ENCODE measurements around the gene SPNS2.

Gene SPNS2

DNA sequence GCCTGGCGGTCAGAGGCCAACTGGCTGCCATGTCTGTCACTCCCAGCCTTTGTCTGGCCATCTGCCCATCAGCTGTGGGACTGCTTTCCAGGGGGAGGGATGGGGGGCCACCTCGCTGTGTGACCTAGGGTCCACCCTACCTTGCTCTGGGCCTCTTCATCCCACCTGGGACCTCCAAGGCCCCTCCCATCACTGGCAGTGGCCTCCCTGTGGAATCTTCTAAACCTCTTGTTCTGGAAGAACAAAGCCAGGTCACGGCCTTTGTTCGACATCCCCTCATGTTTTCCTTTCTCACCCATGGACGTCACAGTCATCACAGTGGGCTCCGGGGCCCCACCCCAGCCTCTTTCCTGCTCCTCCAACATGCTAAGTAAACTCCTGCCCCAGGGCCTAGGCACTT, 24.0 kb downstream of the SPNS2 start:
- DNase-seq, result no peak

DNA sequence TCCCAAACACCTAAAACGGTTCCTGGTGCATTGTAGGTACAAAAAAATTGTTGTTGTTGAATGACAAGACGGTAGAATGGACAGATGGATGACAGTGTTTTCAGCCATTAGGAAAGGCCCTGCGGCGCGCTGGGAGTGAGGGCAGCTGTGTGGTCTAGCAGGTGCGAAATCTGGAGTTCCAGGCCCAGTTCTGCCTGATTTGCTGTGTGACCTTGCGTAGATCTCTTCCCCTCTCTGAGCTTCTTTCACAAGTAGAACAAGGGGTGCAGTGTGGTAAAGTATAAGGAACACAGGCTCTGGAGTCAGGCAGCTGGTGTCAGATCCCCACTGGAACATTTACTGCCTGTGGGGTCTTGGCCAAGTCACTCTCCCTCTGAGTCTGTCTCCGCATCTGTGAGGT, 25.3 kb downstream of the SPNS2 start:
- DNase-seq, result no peak

DNA sequence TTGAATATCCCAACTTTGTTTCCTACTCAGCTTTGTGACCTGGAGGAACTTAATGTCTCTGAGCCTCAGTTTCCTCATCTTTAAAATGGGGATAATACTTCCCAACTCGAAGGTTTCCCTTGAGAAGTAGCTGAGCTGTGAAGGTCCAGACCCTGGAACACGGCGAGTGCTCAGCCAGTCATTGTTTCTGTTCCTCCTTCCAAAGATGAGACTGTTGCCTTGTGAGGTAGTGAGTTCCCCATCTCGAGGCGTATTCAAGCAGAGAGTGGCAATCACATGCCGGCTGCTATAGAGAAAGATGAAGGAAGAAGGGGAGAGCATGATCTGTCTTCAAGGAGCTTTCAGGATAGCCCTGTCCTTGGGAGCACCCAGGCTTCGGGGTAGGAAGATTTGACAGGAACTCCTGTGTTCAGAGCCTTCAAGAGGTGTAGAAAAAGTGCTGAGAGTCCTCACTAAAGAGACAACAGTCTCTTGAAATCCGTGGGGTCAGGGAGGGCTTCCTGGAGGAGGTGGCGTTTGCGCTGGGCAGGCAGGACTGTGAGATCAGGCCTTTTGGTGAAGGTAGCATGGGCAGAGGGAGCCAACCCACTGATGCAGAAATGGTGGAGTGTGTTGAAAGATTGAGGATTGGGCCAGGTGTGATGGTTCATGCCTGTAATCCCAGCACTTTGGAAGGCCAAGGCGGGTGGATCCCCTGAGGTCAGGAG, 27.2 kb downstream of the SPNS2 start:
- DNase-seq, result no peak

DNA sequence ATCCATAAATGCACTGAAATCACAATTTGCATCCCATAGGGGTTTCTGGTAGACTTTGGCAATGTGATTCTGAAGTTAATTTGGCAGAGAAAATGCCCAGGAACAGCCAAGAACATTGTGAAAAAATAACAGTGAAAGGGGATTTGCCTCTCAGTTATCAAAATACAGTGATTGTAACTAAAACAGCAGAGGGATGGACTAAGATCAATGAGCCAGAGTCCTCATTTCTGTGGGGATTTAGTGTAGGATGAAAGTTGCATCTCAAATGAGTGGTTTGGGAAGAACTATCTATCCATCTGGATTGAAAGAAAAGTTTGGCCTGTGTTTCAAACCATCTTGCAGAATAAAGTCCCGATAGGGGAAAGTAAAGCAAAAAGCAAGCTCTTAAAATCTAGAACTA, 28.5 kb downstream of the SPNS2 start:
- no peak for DNase-seq

DNA sequence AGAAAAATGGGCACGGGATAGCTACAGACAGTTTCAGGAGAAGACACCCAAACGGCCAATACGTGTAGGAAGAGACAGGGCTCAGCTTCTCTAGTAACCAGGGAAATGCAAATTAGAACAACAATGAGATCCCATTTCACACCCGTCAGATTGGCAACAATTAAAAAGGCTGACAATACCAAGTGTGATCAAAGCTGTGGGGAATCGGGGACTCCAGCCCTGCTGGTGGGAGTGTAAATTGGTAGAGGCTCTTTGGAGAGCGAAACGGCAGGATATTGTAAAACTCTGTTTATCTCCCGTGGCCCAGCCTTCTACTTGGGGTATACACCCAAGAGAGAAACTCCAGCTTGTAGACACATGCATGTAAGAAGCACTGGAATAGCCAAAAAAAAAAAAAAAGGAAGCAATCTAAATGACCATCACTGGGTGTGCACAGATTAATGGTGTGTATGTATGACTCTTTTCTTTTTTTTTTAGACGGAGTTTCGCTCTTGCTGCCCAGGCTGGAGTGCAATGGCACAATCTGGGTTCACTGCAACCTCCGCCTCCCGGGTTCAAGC, 29.0 kb downstream of the SPNS2 start:
- DNase-seq, result no peak

DNA sequence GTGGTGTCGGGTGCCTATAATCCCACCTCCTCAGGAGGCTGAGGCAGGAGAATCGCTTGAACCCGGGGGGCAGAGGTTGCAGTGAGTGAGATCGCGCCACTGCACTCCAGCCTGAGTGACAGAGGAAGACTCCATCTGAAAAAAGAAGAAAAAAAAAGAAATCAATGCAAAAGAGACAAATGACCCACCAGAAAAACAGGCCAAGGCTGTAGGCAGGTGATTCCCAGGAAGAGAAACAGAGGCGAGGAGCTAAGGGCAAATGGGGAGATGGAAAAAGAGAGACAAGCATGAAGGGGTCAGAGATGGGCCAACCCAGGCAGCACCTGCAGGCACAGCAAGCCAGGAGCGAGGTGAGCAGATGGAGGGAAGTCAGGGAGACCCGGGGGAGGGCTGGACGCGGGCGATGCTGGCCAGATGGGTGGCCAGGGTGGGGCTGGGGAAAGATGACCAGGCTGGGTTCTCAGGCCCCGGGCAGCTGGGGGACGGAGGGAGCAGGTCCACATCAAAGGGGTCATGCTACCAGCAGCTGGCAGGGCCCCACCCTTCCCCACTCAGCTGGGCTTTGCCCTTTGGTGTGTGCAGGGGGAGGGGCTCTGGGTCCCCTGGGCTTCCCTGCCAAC, 31.0 kb downstream of the SPNS2 start:
- no peak for DNase-seq

DNA sequence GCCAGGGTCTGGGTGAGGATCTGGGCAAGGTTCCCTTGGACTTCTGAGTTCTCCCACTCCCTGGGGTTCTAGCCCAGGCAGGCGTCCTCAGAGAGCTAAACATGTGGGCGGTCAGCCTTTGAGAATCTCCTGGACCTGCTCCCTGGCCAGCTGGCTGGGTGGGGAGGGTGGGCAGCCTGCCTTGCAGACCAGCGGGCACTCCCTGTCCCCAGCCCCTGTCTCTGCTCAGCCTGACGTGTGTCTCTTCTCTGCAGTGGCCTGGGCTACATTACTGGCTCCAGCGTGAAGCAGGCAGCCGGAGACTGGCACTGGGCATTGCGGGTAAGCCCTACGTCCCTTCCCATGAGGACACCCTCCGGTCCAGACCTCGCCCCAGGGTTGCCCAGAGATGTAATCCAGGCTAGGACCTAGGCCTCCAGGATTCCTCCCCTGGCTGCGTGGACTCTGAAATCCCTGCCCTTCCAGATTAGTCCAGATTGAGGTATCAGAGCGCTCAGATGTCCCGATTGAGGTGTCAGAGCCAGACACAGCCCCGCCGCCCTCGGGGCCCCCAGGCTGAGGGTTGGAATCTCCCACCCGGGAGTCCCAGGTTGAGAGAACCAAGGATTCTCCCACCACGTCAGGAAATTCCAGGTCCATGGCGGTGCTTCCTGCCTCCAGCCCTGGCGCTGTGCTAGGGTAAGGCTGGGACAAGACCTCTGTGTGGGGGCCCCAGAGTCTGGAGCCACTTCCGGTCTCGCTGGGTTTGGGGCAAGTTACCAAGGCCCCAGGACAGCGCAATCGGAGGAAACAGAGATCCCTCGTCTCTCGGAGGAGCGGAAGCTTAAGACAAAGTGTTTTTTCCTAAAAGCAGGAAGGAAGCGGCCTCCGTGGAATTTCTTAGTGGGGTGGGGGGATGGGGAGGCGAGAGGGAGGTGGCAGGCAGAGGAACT, 32.4 kb downstream of the SPNS2 start:
- DNase-seq, result no peak

GRCh38 chr17:4531988-4532736, 33.5 kb downstream of the SPNS2 start:
- DNase-seq, result no peak

DNA sequence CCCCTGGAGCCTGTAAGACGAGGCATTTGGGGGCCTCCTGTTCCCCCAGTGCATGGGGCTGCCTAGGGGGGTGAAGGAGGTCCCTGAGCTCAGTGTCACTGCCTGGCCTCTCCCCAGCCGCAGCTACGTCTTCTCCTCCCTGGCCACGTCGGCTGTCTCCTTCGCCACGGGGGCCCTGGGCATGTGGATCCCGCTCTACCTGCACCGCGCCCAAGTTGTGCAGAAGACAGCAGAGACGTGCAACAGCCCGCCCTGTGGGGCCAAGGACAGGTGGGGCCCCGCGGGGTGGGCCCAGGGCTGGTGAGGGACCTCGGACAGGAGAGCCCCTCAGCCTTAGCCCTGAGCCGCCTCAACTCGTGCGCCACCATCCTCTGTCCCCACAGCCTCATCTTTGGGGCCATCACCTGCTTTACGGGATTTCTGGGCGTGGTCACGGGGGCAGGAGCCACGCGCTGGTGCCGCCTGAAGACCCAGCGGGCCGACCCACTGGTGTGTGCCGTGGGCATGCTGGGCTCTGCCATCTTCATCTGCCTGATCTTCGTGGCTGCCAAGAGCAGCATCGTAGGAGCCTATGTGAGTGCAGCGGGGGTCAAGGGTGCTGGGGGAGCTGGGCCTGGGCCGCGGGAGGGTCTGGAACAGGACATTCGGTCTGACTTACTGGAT, 34.3 kb downstream of the SPNS2 start:
- no peak for DNase-seq

- DNase-seq, result peak in 1 of 5 experiments; percentile 57
Measured at GRCh38 chr17:4533523-4534504, 35.1 kb downstream of the SPNS2 start.

GRCh38 chr17:4534515-4534914, 35.8 kb downstream of the SPNS2 start:
- no peak for DNase-seq

- DNase-seq, result no peak
Measured at GRCh38 chr17:4534928-4535666, 36.4 kb downstream of the SPNS2 start.

GRCh38 chr17:4535667-4536258, 37.1 kb downstream of the SPNS2 start:
- DNase-seq, result no peak

DNA sequence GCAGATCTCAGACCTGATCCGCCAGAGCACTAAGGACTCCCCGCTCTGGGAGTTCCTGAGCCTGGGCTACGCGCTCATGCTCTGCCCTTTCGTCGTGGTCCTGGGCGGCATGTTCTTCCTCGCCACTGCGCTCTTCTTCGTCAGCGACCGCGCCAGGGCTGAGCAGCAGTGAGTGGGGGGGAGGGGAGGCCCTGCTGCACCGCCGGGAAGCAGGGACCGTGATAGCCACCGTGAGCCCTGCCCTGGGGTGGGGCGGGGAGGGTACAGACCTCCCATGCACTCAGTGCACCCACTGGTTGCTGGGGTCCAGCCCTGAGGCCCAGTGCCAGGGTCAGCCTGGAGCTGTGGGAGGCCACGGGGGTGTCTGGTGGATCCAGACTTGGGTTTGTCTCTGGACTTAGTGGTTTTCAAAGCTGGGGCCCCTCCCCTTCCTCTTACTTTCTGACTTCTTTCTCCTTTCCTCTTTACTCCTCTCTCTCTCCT, 37.6 kb downstream of the SPNS2 start:
- DNase-seq, result no peak

DNA sequence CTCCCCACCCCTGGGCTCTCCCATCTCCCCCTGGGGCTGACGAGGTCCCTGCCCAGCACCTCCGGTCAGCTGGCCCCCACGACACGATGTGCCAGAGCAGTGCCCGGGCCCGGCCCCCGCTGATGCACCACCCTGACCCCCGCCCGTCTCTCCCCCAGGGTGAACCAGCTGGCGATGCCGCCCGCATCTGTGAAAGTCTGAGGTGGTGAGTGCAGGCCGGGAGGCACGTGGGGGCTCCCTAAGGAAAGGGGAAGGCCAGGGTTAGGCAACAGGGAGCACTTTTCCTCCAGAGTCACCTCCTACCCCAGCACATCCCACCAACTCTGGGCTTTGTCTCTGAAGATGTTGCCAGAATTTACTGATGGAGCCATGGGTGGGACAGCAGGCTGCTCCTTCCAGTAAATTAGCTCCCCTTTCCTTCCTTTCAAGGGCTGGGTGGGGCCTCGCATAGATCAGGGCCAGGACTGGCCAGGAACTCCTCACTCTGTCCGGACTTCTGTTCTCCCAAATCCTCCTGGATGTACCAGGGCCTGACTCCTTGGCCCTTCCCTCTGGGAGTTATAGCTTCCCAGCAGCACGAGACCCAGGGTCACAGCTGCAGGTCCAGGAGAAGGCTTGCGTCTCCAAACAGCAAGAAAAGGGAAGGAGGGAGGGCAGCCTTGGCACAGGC, 38.2 kb downstream of the SPNS2 start:
- DNase-seq, result no peak

GRCh38 chr17:4537451-4538235, 39.0 kb downstream of the SPNS2 start:
- DNase-seq, result no peak

GRCh38 chr17:4538236-4539002, 39.7 kb downstream of the SPNS2 start:
- no peak for DNase-seq

Measured in T-helper 2 cell (primary cell).